Gastrocnemius medialis (tissue), 4 donors: ENCODE data around the gene ST6GALNAC2.

Experiments
- CTCF ChIP-seq, 5 experiments: fragments of 450-650 bp in 3 of 5; fragments of 200-600 bp in 2 of 5; sonication (generic) in 2 of 5; IDR thresholded peaks in 4 of 5; conservative IDR thresholded peaks in 1 of 5; 1 replicate in 4 of 5; 2 replicates in 1 of 5; pipeline ENCODE4 v1.5.1; 2016 to 2019; ENCODE audit warnings: antibody characterized with exemption in 5 of 5, mild to moderate bottlenecking in 3 of 5, moderate library complexity in 3 of 5
- POLR2A ChIP-seq, 2 donors: fragments of 450-650 bp; IDR thresholded peaks; one replicate each; pipeline ENCODE4 v1.6.1; 2017; ENCODE audit warnings: antibody characterized with exemption in 2 of 2, mild to moderate bottlenecking in 2 of 2, moderate library complexity in 2 of 2

- TF ChIP-seq POLR2A (IDR thresholded peaks at IDR 0.05), result no peak
- no peak for TF ChIP-seq CTCF (IDR thresholded peaks at IDR 0.05 in 4 of 5, conservative IDR thresholded peaks at IDR 0.05 in 1 of 5)
These were observed 15.2 kb downstream of the ST6GALNAC2 start for GRCh38 chr17:76570457-76570856.
